Measurements from ENCODE around the gene ARHGAP5. TPM values are rescaled to one million over a fixed set of nuclear protein-coding genes. Genes with fewer than 3 reads are reported as not detected.

ARHGAP5 gene
- total RNA-seq, 1 donor: 89.5 TPM

- Histone ChIP-seq H3K4me3 (ENCODE audit: low read length) (no peak overlapping the region), H3K27me3 (ENCODE audit: insufficient read depth, low read length) (no peaks in the 10 kb centered on the region), H3K4me1 (ENCODE audit: insufficient read depth, low read length) (no peaks in the 10 kb centered on the region), H3K9me3 (ENCODE audit: low read depth, low read length) (no peaks in the 10 kb centered on the region)
Measured at GRCh38 chr14:32083789-32084188, 6.7 kb downstream of the ARHGAP5 start.

GRCh38 chr14:32085182-32085844 lies 8.2 kb downstream of the ARHGAP5 start:
- no peaks in the 10 kb centered on the region for H3K27me3 ChIP-seq (ENCODE audit: insufficient read depth, low read length)
- no peaks in the 10 kb centered on the region for H3K9me3 ChIP-seq (ENCODE audit: low read depth, low read length)
- H3K4me3 ChIP-seq (ENCODE audit: low read length): no peak overlapping the region
- H3K4me1 ChIP-seq (ENCODE audit: insufficient read depth, low read length): no peaks in the 10 kb centered on the region

GRCh38 chr14:32085845-32086383 lies 8.8 kb downstream of the ARHGAP5 start:
- no peaks in the 10 kb centered on the region for H3K4me1 ChIP-seq (ENCODE audit: insufficient read depth, low read length)
- H3K9me3 ChIP-seq (ENCODE audit: low read depth, low read length): no peaks in the 10 kb centered on the region
- H3K27me3 ChIP-seq (ENCODE audit: insufficient read depth, low read length): no peaks in the 10 kb centered on the region
- H3K4me3 ChIP-seq (ENCODE audit: low read length): no peak overlapping the region

- Histone ChIP-seq H3K4me1 (ENCODE audit: insufficient read depth, low read length) (no peaks in the 10 kb centered on the region), H3K9me3 (ENCODE audit: low read depth, low read length) (no peaks in the 10 kb centered on the region), H3K27me3 (ENCODE audit: insufficient read depth, low read length) (no peaks in the 10 kb centered on the region), H3K4me3 (ENCODE audit: low read length) (no peak overlapping the region)
Measured at GRCh38 chr14:32087173-32087861, 10.2 kb downstream of the ARHGAP5 start.

- H3K4me1 ChIP-seq (ENCODE audit: insufficient read depth, low read length): no peaks in the 10 kb centered on the region
- no peaks in the 10 kb centered on the region for H3K27me3 ChIP-seq (ENCODE audit: insufficient read depth, low read length)
- no peak overlapping the region for H3K4me3 ChIP-seq (ENCODE audit: low read length)
- no peaks in the 10 kb centered on the region for H3K9me3 ChIP-seq (ENCODE audit: low read depth, low read length)
Measured at GRCh38 chr14:32087907-32088306, 10.8 kb downstream of the ARHGAP5 start.

- Histone ChIP-seq H3K9me3 (ENCODE audit: low read depth, low read length) (no peaks in the 10 kb centered on the region), H3K4me3 (ENCODE audit: low read length) (no peak overlapping the region), H3K27me3 (ENCODE audit: insufficient read depth, low read length) (no peaks in the 10 kb centered on the region), H3K4me1 (ENCODE audit: insufficient read depth, low read length) (no peaks in the 10 kb centered on the region)
Measured at GRCh38 chr14:32090686-32091085, 13.6 kb downstream of the ARHGAP5 start.

- H3K9me3 ChIP-seq (ENCODE audit: low read depth, low read length): no peaks in the 10 kb centered on the region
- H3K4me3 ChIP-seq (ENCODE audit: low read length): no peak overlapping the region
- no peaks in the 10 kb centered on the region for H3K27me3 ChIP-seq (ENCODE audit: insufficient read depth, low read length)
- peaks cover 4% of the 10 kb centered on the region for H3K4me1 ChIP-seq (ENCODE audit: insufficient read depth, low read length)
Measured at GRCh38 chr14:32099473-32099872, 22.4 kb downstream of the ARHGAP5 start.

GRCh38 chr14:32100175-32100574 lies 23.1 kb downstream of the ARHGAP5 start:
- Histone ChIP-seq H3K4me1 (ENCODE audit: insufficient read depth, low read length) (peaks cover 4% of the 10 kb centered on the region), H3K9me3 (ENCODE audit: low read depth, low read length) (no peaks in the 10 kb centered on the region), H3K4me3 (ENCODE audit: low read length) (no peak overlapping the region), H3K27me3 (ENCODE audit: insufficient read depth, low read length) (no peaks in the 10 kb centered on the region)

GRCh38 chr14:32102152-32102787 lies 25.2 kb downstream of the ARHGAP5 start:
- Histone ChIP-seq H3K27me3 (ENCODE audit: insufficient read depth, low read length) (no peaks in the 10 kb centered on the region), H3K4me3 (ENCODE audit: low read length) (no peak overlapping the region), H3K4me1 (ENCODE audit: insufficient read depth, low read length) (peaks cover 4% of the 10 kb centered on the region), H3K9me3 (ENCODE audit: low read depth, low read length) (no peaks in the 10 kb centered on the region)

- Histone ChIP-seq H3K9me3 (ENCODE audit: low read depth, low read length) (no peaks in the 10 kb centered on the region), H3K27me3 (ENCODE audit: insufficient read depth, low read length) (no peaks in the 10 kb centered on the region), H3K4me1 (ENCODE audit: insufficient read depth, low read length) (peaks cover 4% of the 10 kb centered on the region), H3K4me3 (ENCODE audit: low read length) (no peak overlapping the region)
Measured at GRCh38 chr14:32102968-32103367, 25.9 kb downstream of the ARHGAP5 start.

- Histone ChIP-seq H3K9me3 (ENCODE audit: low read depth, low read length) (no peaks in the 10 kb centered on the region), H3K4me3 (ENCODE audit: low read length) (no peak overlapping the region), H3K4me1 (ENCODE audit: insufficient read depth, low read length) (peaks cover 4% of the 10 kb centered on the region), H3K27me3 (ENCODE audit: insufficient read depth, low read length) (no peaks in the 10 kb centered on the region)
Measured at GRCh38 chr14:32104308-32104707, 27.2 kb downstream of the ARHGAP5 start.

GRCh38 chr14:32104803-32105202 lies 27.7 kb downstream of the ARHGAP5 start:
- Histone ChIP-seq H3K4me3 (ENCODE audit: low read length) (no peak overlapping the region), H3K27me3 (ENCODE audit: insufficient read depth, low read length) (no peaks in the 10 kb centered on the region), H3K4me1 (ENCODE audit: insufficient read depth, low read length) (peaks cover 4% of the 10 kb centered on the region), H3K9me3 (ENCODE audit: low read depth, low read length) (no peaks in the 10 kb centered on the region)

GRCh38 chr14:32109676-32110547 lies 32.8 kb downstream of the ARHGAP5 start:
- H3K4me3 ChIP-seq (ENCODE audit: low read length): no peak overlapping the region
- H3K27me3 ChIP-seq (ENCODE audit: insufficient read depth, low read length): no peaks in the 10 kb centered on the region
- no peaks in the 10 kb centered on the region for H3K9me3 ChIP-seq (ENCODE audit: low read depth, low read length)
- H3K4me1 ChIP-seq (ENCODE audit: insufficient read depth, low read length): no peaks in the 10 kb centered on the region

GRCh38 chr14:32110548-32110896 lies 33.4 kb downstream of the ARHGAP5 start:
- H3K27me3 ChIP-seq (ENCODE audit: insufficient read depth, low read length): no peaks in the 10 kb centered on the region
- no peaks in the 10 kb centered on the region for H3K9me3 ChIP-seq (ENCODE audit: low read depth, low read length)
- no peak overlapping the region for H3K4me3 ChIP-seq (ENCODE audit: low read length)
- no peaks in the 10 kb centered on the region for H3K4me1 ChIP-seq (ENCODE audit: insufficient read depth, low read length)

- H3K4me1 ChIP-seq (ENCODE audit: insufficient read depth, low read length): no peaks in the 10 kb centered on the region
- H3K9me3 ChIP-seq (ENCODE audit: low read depth, low read length): no peaks in the 10 kb centered on the region
- no peak overlapping the region for H3K4me3 ChIP-seq (ENCODE audit: low read length)
- no peaks in the 10 kb centered on the region for H3K27me3 ChIP-seq (ENCODE audit: insufficient read depth, low read length)
Measured at GRCh38 chr14:32121536-32121935, 44.4 kb downstream of the ARHGAP5 start.

All from mononuclear cell (primary cell).